ENCODE data around the gene ELAVL1.

ELAVL1 gene

DNA sequence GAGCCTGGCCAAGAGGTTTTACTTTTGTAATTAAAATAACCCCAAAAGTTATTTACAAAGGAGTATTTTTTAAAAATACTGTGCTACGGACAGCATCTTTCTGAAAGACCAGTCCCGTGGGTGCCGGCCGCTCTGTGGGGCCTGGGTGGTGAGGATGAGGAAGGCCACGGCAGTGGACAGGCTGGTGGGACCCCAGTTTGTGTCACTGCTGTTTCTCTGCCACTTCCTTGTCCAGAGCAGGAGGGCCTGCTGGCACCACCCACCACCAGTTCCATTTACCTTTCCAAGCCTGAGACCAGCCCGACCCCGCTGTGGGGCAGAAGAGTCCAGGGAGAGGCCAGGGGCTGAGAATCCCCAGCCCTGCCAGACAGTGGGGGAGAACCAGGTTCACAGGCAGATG lies 23.8 kb downstream of the ELAVL1 start:
- no peak overlapping the region for H3K4me3 ChIP-seq (ENCODE audit: low read depth, low read length)
- TF ChIP-seq, protein P1, sequence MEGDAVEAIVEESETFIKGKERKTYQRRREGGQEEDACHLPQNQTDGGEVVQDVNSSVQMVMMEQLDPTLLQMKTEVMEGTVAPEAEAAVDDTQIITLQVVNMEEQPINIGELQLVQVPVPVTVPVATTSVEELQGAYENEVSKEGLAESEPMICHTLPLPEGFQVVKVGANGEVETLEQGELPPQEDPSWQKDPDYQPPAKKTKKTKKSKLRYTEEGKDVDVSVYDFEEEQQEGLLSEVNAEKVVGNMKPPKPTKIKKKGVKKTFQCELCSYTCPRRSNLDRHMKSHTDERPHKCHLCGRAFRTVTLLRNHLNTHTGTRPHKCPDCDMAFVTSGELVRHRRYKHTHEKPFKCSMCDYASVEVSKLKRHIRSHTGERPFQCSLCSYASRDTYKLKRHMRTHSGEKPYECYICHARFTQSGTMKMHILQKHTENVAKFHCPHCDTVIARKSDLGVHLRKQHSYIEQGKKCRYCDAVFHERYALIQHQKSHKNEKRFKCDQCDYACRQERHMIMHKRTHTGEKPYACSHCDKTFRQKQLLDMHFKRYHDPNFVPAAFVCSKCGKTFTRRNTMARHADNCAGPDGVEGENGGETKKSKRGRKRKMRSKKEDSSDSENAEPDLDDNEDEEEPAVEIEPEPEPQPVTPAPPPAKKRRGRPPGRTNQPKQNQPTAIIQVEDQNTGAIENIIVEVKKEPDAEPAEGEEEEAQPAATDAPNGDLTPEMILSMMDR (IDR thresholded peaks at IDR 0.05; ENCODE audit: low read depth, low read length, missing control alignments) = no peak
- DNase-seq (ENCODE audit: low read depth) = no peak

DNA sequence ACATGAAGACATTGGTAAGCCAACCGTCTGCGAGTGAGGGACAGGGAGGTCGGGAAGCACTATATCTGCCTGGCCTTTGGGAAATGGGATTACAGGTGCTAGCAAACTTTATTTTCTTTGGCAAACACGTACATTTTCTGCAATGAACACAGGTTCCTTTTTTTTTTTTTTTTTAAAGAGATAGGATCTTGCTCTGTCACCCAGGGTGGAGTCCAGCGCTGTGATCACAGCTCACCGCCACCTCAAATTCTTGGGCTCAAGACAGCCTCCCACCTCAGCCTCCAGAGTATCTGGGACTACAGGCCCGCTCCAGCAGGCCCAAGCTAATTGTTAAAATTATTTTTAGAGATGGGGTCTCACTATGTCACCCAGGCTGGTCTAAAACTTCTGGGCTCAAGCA lies 24.2 kb downstream of the ELAVL1 start:
- TF ChIP-seq, protein P1 (IDR thresholded peaks at IDR 0.05; ENCODE audit: low read depth, low read length, missing control alignments) = no peak
- no peak for DNase-seq (ENCODE audit: low read depth)
- no peak overlapping the region for H3K4me3 ChIP-seq (ENCODE audit: low read depth, low read length)

DNA sequence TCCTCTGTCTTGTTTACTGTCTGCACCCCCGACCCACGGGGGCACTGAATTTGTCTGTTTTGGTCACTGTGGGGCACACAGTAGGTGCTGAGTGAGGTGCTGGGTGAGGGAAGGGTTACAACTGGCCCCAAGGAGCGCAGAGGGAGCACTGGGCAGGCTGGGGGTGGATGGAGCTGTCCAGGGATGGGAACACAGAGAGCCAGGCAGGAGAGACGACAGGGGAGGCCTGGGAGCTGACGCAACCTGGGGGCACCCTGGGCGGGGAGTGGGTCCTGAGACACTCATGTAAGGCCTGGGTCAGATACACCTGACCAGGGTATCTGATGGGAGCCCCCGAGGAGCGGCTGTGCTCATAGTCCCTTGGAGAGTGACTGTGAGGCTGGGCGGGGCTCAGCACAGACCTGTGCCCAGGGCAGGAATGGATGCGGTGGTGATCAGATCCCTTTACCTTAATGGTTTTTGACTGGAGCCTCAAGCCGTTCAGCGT lies 24.8 kb downstream of the ELAVL1 start:
- TF ChIP-seq, protein P1 (IDR thresholded peaks at IDR 0.05; ENCODE audit: low read depth, low read length, missing control alignments) = no peak
- H3K4me3 ChIP-seq (ENCODE audit: low read depth, low read length) = no peak overlapping the region

DNA sequence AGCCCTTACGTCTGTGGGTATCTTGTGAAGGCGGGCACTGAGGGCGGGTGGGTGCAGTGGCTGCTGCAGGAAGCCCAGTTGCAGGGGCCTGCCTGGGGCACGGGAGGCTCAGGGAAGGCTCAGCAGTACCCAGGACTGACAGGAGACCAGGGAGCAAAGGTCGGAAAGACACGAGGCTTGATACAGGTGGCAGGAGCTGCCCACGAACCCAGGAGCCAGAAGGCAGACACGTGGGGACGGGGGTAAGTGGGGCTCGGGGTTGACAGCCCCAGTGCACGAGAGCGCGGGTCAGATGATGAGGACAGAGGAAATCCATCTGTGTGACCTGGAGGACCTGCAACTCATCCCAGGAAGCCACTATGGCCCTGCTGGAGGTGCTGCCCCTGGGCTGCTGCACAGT lies 25.3 kb downstream of the ELAVL1 start:
- TF ChIP-seq, protein P1 (IDR thresholded peaks at IDR 0.05; ENCODE audit: low read depth, low read length, missing control alignments) = no peak
- no peak for DNase-seq (ENCODE audit: low read depth)
- H3K4me3 ChIP-seq (ENCODE audit: low read depth, low read length) = no peak overlapping the region

More for the DNA sequence above, 24.8 kb downstream of the ELAVL1 start:
- no peak for DNase-seq (ENCODE audit: low read depth)

DNA sequence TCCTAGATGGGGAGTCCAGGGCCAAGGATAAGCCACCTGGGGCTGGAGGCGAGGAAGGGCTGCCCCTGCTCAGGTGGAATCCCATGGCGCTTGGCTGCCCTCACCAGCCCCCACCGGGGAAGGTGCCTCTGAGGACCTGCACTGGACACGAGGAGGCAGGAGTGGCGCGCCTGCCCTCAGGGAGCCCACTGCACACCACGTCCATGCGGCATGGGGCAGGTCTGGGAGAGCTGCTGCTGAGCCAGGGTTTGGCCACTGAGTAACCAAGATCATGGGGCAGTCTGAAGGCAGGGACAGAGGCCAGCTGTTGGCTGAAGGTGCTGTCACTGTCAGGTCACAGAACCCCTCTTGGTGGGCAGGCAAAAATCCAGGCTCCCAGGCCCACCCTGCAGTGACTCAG lies 25.9 kb downstream of the ELAVL1 start:
- TF ChIP-seq, protein P1 (IDR thresholded peaks at IDR 0.05; ENCODE audit: low read depth, low read length, missing control alignments) = no peak
- H3K4me3 ChIP-seq (ENCODE audit: low read depth, low read length) = no peak overlapping the region
- no peak for DNase-seq (ENCODE audit: low read depth)

DNA sequence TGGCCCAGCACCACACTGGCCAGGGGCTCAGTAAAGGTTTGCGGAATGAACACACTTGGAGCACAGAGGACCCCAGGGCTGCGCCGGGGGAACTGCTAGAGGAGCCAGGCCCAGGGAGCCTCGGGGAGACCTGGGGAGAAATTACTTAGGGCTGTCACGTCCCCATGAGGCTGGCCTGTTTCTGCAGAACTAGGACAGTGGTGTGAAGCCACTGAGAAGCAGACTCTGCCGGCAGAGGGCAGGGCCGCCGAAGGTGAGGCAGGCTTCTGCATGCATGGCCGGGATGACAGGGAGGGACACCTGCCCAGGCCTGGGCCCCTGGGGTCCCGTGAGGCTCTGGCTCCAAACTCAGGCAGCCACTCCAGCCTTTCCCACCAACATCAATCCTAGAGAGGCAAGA lies 26.4 kb downstream of the ELAVL1 start:
- TF ChIP-seq, protein P1 (IDR thresholded peaks at IDR 0.05; ENCODE audit: low read depth, low read length, missing control alignments) = no peak
- DNase-seq (ENCODE audit: low read depth) = no peak
- H3K4me3 ChIP-seq (ENCODE audit: low read depth, low read length) = no peak overlapping the region

DNA sequence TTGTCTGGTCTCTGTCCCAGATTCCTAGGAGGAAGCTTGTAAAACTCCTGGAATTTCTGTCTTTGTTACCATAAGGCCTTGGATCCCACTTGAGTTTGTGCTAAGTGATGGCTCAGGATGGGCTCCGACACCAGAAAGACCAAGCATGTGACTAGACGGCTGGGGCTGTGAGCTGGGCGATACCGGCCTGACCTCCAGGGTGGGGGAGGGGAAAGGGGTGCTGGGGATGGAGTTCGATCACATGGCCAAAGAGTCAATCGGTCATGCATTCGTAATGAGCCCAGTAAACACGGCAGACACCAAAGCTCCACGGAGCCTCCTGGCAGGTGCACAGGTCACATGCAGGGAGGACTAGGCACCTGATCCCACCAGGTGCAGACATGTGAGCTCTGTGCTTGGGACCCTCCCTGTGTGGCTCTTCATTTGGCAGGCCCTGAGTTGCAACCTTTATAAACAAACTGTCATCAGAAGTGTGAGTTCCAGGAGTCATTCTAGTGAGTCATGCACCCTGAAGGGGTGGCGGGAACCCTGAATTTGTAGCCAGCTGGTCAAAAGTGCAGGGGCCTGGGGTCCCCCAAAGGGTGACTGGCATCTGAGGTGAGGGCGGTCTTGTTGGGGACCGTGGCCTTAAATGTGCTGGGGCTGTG lies 27.1 kb downstream of the ELAVL1 start:
- DNase-seq (ENCODE audit: low read depth) = no peak
- H3K4me3 ChIP-seq (ENCODE audit: low read depth, low read length) = no peak overlapping the region
- TF ChIP-seq, protein P1 (IDR thresholded peaks at IDR 0.05; ENCODE audit: low read depth, low read length, missing control alignments) = no peak
